Activated CD8-positive, alpha-beta T cell treated with anti-CD3 and anti-CD28 coated beads for 36 hours (primary cell): Measurements from ENCODE around the gene YWHAE. TPM values are rescaled to one million over a fixed set of nuclear protein-coding genes. Genes with fewer than 3 reads are reported as not detected.
A peak's percentile ranks its signal among the peaks of the same experiment; 100 is the strongest.
"Not testable (repeated sequence)": the region's sequence is repeated elsewhere in the genome, so short reads cannot be mapped to it uniquely, and the experiment has no call there.

Experiments used
- ATAC-seq: fragments of 200-7000 bp; cut with Tn5 transposase; one replicate; pipeline ENCODE4 v1.10.0; 2021; ENCODE audit warnings: mild to moderate bottlenecking, moderate library complexity
- CTCF ChIA-PET: fragments of 350-600 bp; sonication (Branson Sonifier 250); formaldehyde crosslinking; loops from one replicate; lab custom pipeline; 2021; ENCODE audit warnings: antibody characterized with exemption; lab: Charles Lee
- POLR2A ChIA-PET: fragments of 350-600 bp; sonication (Branson Sonifier 250); formaldehyde crosslinking; loops from one replicate; lab custom pipeline; 2021; ENCODE audit warnings: antibody characterized with exemption; lab: Charles Lee
- DNase-seq: peaks from one replicate; pipeline ENCODE4 v3.0.0-alpha.2; 2020
- H3K27ac Mint-ChIP-seq: one replicate; pipeline ENCODE4 v1.8.0; 2021; ENCODE audit warnings: mild to moderate bottlenecking, mixed read lengths
- H3K27me3 Mint-ChIP-seq: one replicate; pipeline ENCODE4 v1.8.0; 2021; ENCODE audit warnings: mixed read lengths
- H3K36me3 Mint-ChIP-seq: one replicate; pipeline ENCODE4 v1.8.0; 2021; ENCODE audit warnings: low read depth, mixed read lengths
- H3K4me1 Mint-ChIP-seq: one replicate; pipeline ENCODE4 v1.8.0; 2021; ENCODE audit warnings: low read depth, mixed read lengths
- H3K4me3 Mint-ChIP-seq: one replicate; pipeline ENCODE4 v1.8.0; 2021; ENCODE audit warnings: mild to moderate bottlenecking, moderate library complexity, mixed read lengths
- H3K9me3 Mint-ChIP-seq: one replicate; pipeline ENCODE4 v1.8.0; 2021; ENCODE audit warnings: mixed read lengths
- intact Hi-C: fragments of 100-400 bp; cut with micrococcal nuclease; formaldehyde crosslinking; loops from one replicate; pipeline ENCODE4 v1.10.0; 2022
- total RNA-seq, 2 experiments: library from RNA; stranded (reverse); gene quantifications; one replicate each; pipeline ENCODE4 v1.2.3, GENCODE V29; 2021
- TF ChIP-seq, protein P1 (sequence below): fragments of 200-600 bp; IDR thresholded peaks from one replicate; pipeline ENCODE4 v1.8.0; 2022; ENCODE audit warnings: antibody characterized with exemption, mild to moderate bottlenecking

Gene YWHAE
- total RNA-seq, 2 experiments from 2014 or later, result 425 to 440 TPM

DNA sequence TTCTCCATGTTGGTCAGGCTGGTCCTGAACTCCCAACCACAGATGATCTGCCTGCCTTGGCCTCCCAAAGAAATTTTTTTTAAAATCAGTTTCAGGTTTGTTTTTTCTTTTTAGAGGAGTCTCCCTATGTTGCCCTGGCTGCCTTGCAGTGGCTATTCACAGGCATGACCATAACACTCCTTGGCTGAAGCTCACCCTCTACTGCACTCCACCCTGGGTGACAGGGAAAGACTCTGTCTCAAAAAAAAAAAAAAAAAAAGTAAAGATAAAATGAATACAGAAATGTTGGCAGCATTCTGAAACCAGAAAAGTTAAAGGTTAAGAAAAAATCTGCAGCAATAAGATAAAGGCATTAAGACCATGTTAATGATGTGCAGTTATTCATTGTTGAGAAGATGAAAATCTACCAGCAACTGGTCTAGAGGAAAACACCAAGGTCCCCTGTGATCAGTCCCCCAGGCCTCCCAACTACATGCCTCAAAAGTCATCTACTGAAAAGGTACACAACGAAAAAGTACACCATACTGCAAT is 15.1 kb downstream of the YWHAE start:
- ChIA-PET CTCF (no interaction called here), POLR2A (interaction anchor here (0.8 to 3.2 kb wide), 4 partner anchors 8 to 20 kb away, joined by 3 to 16 read pairs (median 10); partner anchors contain the start of gene YWHAE)
- Mint-ChIP-seq H3K9me3 (no peaks in the 10 kb centered on the region), H3K4me3 (no peak overlapping the region), H3K27me3 (no peaks in the 10 kb centered on the region), H3K27ac (peak overlapping the region; percentile 30), H3K36me3 (peaks cover 17% of the 10 kb centered on the region), H3K4me1 (peaks cover 51% of the 10 kb centered on the region)
- intact Hi-C loops, result no loop called here
- ATAC-seq (no peak), DNase-seq (no peak)
- TF ChIP-seq, protein P1, sequence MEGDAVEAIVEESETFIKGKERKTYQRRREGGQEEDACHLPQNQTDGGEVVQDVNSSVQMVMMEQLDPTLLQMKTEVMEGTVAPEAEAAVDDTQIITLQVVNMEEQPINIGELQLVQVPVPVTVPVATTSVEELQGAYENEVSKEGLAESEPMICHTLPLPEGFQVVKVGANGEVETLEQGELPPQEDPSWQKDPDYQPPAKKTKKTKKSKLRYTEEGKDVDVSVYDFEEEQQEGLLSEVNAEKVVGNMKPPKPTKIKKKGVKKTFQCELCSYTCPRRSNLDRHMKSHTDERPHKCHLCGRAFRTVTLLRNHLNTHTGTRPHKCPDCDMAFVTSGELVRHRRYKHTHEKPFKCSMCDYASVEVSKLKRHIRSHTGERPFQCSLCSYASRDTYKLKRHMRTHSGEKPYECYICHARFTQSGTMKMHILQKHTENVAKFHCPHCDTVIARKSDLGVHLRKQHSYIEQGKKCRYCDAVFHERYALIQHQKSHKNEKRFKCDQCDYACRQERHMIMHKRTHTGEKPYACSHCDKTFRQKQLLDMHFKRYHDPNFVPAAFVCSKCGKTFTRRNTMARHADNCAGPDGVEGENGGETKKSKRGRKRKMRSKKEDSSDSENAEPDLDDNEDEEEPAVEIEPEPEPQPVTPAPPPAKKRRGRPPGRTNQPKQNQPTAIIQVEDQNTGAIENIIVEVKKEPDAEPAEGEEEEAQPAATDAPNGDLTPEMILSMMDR, result no peak

DNA sequence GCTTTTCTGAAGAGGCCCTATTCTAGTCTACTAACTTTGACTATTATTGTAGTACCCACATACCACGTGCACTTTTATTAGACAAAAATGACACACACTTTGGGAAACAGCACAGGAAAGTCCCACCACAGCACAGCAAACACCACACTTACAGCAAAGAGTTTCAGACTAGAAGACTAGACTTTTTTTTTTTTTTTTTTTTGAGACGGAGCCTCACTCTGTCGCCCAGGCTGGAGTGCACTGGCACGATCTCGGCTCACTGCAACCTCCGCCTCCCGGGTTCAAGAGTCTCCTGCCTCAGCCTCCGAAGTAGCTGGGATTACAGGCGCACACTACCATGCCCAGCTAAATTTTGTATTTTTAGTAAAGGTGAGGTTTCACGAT is 20.1 kb downstream of the YWHAE start:
- peak; percentile 74 for ATAC-seq
- Mint-ChIP-seq H3K27me3 (no peaks in the 10 kb centered on the region), H3K27ac (peak overlapping the region; percentile 67), H3K4me1 (peaks cover 69% of the 10 kb centered on the region), H3K9me3 (no peaks in the 10 kb centered on the region), H3K4me3 (peak overlapping the region; percentile 1), H3K36me3 (peaks cover 27% of the 10 kb centered on the region)
- ChIA-PET CTCF (interaction anchor here (1.0 to 7.8 kb wide), 5 partner anchors 11 to 136 kb away, joined by 3 to 70 read pairs (median 7); partner anchors contain the start of gene INPP5K), POLR2A (interaction anchor here (0.5 to 3.0 kb wide), 11 partner anchors 9 to 490 kb away, joined by 3 to 22 read pairs (median 6); partner anchors contain the start of gene YWHAE)
- DNase-seq, result peak; percentile 60
- intact Hi-C loops, result no loop called here
- TF ChIP-seq, protein P1, result no peak

DNA sequence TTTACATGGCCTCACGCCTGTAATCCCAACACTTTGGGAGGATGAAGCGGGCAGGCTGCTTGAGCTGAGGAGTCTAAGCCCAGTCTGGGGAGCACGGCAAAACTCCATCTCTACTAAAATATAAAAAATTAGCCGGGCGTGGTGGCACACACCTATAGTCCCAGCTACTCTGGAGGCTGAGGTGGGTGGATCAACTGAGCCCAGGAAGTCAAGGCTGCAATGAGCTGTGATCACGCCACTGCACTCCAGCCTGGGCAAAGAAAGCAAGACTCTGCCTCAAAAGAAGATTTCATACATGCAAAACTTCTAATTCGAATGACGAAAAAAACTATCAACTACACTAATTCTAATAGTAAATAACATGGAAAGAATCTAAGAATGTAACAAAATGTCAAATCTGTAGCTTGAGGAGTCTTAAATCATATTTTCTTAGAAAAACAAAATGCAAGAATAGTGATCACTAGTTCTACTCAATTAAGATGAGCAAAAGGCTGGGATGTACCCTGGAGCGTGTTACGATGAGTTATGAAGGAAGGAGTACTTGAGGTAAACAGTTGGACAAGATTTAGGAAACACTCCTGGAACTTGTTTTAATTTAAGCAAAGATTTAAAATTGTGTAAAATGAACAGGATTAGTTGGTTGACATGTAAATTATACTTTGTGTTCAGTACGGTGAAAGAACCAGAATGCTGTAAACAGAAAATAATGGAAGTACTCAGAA is 20.7 kb downstream of the YWHAE start:
- H3K27ac Mint-ChIP-seq, result peak overlapping the region; percentile 67
- ChIA-PET CTCF (interaction anchor here (1.8 to 7.8 kb wide), 3 partner anchors 12 to 136 kb away, joined by 7 to 70 read pairs (median 11); partner anchors contain the start of gene INPP5K), POLR2A (interaction anchor here (0.7 to 3.0 kb wide), 8 partner anchors 9 to 20 kb away, joined by 3 to 22 read pairs (median 7); partner anchors contain the start of gene YWHAE)
- H3K36me3 Mint-ChIP-seq, result peaks cover 30% of the 10 kb centered on the region
- no peak for ATAC-seq
- intact Hi-C loops, result no loop called here
- DNase-seq, result no peak
- no peaks in the 10 kb centered on the region for H3K9me3 Mint-ChIP-seq
- no peaks in the 10 kb centered on the region for H3K27me3 Mint-ChIP-seq
- peaks cover 73% of the 10 kb centered on the region for H3K4me1 Mint-ChIP-seq
- TF ChIP-seq, protein P1, result no peak
- H3K4me3 Mint-ChIP-seq, result no peak overlapping the region

DNA sequence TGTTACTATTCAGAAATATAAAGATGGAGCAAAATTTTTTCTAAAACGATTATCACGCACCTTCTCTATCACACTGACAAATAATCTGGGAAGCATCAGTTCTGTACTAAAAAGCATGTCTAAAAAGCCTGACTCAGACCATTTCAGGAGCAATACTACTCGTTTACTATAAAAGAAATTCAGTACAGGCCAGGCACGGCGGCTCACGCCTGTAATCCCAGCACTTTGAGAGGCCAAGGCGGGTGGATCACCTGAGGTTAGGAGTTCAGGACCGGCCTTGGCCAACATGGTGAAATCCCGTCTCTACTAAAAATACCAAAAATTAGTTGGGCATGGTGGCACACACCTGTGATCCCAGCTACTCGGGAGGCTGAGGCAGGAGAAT is 21.6 kb downstream of the YWHAE start:
- H3K4me3 Mint-ChIP-seq, ATAC-seq, H3K9me3 Mint-ChIP-seq, DNase-seq, intact Hi-C loops, H3K27me3 Mint-ChIP-seq: not testable (repeated sequence)
- H3K4me1 Mint-ChIP-seq, result peaks cover 81% of the 10 kb centered on the region
- ChIA-PET POLR2A (interaction anchor here (2.5 to 3.0 kb wide), 3 partner anchors 10 to 18 kb away, joined by 13 to 20 read pairs (median 14); no protein-coding TSS in a partner anchor), CTCF (interaction anchor here (7.8 kb wide), 1 partner anchor 13 kb away, joined by 70 read pairs; no protein-coding TSS in a partner anchor)
- peak overlapping the region; percentile 53 for H3K27ac Mint-ChIP-seq
- peaks cover 32% of the 10 kb centered on the region for H3K36me3 Mint-ChIP-seq

DNA sequence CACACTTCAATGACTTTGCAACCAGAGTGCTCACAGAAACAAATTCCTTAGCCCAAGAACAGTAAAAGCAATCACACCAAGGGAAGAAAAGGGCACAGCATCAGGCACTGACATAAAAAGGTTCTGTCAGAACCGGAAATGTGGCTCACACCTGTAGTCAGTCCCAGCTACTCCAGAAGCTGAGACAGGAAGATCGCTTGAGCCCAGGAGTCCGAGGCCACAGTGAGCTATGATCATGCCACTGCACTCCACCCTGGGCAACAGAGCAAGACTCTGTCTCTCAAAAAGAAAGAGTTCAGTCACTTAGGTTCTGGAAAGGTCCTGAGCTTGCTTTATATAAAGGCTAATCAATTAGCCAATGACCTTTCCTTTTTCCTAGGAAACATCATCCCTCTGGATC is 22.7 kb downstream of the YWHAE start:
- intact Hi-C loops, result no loop called here
- peaks cover 86% of the 10 kb centered on the region for H3K4me1 Mint-ChIP-seq
- no peak overlapping the region for H3K4me3 Mint-ChIP-seq
- ChIA-PET POLR2A (interaction anchor here (1.0 to 3.4 kb wide), 7 partner anchors 9 to 22 kb away, joined by 3 to 18 read pairs (median 13); partner anchors contain the start of gene YWHAE), CTCF (interaction anchor here (0.7 to 7.8 kb wide), 5 partner anchors 9 to 16 kb away, joined by 3 to 70 read pairs (median 6); no protein-coding TSS in a partner anchor)
- no peaks in the 10 kb centered on the region for H3K27me3 Mint-ChIP-seq
- ATAC-seq (no peak), DNase-seq (no peak)
- H3K27ac Mint-ChIP-seq, result peak overlapping the region; percentile 72
- H3K9me3 Mint-ChIP-seq, result no peaks in the 10 kb centered on the region
- TF ChIP-seq, protein P1, result no peak
- peaks cover 39% of the 10 kb centered on the region for H3K36me3 Mint-ChIP-seq
